Measurements from ENCODE around the gene CAMK1.
A peak's percentile ranks its signal among the peaks of the same experiment; 100 is the strongest.

CAMK1 gene

DNA sequence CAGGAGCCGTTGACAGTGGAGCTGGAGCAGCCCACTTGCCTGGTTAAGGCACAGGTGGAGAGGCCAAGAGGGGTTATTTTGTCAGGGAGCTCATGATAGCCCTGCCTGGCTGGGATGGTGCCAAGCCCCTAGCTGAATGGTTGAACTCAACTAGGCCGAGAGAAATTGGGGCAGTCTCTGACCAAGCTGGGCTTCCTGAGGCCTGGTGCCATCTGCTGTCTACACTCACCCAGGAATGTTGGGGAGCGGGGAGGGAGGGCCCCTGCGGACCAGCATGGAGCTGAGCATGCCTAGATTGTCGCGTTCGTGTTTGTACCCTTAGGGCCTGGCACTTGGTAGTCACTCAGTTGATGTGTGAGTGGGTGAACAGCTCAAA lies 37.0 kb downstream of the CAMK1 start:
- no peak for ATAC-seq

DNA sequence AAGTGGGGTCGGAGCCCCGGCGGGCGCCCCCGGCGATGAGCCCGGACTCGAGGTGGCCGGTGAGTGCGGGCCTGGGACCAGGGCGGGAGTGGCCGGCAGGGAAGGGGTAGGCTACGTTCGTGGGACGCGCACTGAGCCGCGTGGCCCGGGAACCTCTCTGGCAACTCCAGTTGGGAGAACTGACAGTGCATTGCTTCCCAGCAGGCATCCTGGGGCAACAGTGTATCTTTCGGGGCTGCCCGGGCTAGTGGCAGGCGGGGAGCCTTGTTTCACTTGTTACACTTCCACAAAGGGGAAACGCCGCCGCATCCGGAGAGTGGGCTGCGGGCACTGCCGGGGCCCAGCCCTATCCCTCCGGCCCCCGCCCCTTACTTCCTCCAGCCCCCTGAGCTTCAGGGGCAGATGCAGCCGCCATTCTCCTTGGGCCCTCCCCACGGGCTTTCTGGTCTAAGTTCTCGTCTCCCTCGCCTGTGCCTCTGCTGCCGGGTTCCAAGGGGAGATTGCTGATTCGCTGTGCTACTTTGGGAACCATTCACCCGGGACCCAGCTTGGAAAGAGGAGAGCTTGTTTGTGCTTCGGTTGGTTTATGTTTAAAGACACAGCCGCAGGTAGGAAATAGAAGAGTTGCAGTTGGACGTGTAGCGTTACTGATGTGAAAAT lies 37.5 kb downstream of the CAMK1 start:
- ATAC-seq, result no peak

DNA sequence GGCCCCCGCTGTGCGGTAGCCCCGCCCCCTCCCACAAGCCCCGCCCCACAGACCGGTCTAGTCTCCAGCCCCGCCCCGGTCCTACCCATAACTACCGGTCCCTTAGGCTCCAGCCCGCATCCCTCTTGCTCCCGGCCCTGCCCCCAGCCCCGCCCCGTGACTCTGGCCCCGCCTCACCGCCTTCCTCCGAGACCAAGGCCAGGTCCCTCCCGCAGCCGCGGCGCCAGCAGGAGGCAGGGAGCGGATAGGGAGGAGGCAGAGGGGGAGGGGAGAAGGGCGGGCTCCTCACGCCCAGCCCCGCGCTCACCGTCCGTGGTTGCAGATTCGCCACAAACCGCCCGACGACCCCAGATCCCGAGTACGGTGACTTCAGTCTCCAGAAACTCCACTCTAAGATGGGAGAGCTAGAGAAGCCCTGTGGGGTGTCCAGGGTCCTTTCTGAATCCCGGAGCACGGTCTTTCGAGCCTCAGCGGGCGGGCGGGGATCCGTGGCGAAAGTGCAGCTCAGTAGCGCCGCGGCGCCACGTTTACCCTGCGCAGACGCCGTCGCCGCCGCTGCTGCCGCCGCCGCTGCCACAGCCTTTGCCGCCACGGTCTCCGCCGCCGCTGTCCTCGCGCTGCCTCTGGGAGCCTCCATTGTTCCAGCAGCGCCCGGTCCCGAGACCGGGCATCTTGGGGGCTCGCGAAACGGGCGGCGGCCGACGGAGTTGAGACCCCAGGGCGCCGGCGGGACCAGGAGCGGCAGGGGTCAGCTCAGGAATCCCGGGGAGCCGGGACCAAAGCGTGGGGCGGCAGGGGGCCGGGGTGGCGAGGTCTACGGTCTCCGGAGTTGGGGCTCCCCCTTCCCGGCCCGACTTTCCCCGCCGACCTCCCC lies 38.3 kb downstream of the CAMK1 start, which contains the start of gene BRPF1:
BRPF1 (plus strand) TSS at position 530 of the 874 bp plus-strand sequence. CDS start 2,406 bp downstream, outside the sequence.
- ATAC-seq, result peak; percentile 95 to 96

DNA sequence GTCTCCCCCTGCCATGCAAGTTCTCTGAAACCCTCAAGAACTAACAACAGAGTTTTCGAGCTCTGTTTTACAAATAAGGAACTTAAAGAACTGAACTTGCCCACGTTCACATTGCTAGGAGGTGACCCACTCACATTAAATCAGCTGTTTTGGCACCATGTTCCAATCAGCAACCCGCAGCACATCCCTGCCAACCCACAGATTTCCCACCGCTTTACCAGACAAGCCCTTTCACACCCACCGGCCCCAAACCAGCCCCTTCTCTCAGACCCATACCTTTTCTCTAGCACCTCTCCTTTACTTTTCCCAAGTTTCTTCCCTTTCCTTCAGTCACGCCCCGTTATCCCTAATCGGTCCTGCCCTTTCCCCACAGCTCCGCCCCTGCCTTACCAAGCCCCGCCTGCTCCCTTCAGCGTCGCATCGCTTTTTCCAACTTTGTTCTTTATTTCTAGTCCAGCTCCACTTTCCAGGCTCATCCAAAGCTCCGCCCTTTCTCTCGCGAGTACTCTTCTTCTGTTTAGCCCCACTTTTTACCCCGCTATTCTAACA lies 39.0 kb downstream of the CAMK1 start:
- peak; percentile 34 to 40 for ATAC-seq

DNA sequence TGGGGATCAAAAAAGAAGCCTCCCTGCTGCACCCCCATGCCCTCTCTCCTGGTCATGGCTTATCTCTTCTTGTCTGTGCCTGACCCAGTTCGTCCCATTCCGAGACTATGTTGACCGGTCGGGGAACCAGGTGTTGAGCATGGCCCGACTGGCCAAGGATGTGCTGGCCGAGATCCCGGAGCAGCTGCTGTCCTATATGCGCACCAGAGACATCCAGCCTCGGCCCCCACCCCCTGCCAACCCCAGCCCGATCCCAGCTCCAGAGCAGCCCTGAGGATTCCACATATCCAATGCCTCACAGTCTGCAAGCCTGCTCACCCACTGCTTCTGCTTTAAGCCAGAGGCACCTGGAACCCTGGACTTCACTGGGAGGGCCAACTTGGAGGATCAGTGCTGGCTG lies 40.3 kb downstream of the CAMK1 start:
- ATAC-seq, result no peak

DNA sequence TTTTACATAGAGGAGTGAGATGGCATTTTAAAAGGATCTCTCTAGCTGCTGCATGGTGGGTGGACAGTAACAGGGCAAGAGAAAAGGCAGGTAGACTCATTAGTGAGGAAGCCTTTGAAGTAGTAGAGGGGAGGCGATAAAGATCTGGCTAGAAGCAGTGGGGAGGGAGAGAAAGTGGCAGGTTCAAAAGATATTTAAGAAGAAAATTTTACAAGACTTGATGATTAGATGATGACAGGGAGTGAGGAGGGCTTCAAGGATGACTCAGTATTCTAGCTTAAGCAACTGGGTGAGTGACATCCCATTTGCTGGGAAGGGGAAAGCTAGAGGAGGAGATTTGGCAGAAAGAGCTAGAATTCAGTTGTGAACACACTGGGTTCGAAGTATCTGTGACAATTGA lies 42.0 kb downstream of the CAMK1 start:
- ATAC-seq, result peak in 1 of 2 donors; percentile 1

DNA sequence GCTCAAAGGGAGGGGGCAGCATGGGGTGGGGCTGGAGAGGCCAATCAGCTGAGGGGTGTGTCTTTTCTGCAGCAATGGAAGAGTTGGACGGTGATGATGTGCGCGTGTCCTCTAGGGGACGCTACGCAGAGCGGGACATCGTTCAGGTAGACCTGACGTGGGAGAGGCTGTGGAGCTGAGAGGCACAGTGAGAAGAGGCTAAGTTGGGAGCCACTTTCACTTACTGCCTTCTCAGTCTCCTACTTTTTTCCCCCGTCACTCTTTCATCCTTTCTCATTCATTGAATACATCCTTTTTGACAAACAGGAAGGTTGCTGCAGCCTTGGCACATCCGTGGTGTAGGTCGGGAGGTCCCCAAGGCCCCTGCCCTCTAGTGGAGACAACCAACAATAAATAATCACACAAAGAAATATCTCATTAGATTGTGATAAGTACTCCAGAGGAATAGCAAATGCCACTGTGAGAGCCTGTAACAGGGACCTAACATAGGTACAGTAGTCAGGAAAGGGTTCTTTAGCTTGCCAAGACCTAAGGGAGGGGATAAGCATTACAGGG lies 42.6 kb downstream of the CAMK1 start:
- peak; percentile 7 to 12 for ATAC-seq

DNA sequence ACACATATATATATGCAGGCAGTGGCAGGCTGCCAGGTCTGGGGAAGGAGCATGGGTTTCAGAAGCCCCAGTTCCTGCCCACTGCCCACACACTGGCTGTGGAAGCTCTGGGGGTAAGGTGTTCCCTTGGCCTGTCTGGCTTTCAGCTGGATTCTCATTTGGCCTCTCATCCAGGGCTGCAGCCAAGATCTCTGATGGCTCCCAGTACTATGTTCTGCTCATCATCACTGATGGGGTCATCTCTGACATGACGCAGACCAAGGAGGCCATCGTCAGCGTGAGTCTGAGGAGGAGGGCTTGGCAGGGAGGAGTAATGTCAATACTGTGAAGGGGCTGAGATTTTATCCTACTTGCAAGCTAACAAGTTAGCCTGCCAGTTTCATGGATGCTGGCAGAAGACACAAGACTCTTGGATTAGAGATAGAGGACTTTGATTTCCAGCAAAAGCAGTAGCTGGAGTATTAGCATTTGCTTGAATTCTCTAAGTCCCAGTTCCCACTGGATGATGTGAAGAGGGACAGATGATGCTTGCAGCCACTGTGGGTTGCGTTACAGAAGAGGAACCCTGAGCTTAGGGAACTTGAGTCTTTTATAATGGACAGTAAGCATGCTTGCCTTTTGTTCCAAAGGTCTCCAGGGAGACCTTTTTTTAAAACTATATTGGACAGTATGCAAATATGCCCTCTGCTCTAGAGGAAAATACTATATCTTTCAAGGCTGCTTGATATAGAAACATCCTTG lies 43.8 kb downstream of the CAMK1 start:
- no peak for ATAC-seq

DNA sequence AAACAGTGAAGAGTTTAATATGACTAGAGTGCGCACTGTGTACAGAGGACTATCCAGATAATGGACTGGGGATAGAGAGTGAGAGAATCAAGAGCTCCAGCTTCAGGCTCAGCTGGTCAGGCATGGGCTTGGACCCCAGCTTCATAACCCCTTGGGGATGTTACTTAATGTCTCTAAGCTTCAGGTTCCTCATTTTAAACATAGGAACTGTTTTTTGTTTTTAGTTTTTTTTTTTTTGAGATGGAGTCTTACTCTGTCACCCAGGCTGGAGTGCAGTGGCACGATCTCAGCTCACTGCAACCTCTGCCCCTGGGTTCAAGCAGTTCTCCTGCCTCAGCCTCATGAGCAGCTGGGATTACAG lies 48.1 kb downstream of the CAMK1 start:
- no peak for ATAC-seq

DNA sequence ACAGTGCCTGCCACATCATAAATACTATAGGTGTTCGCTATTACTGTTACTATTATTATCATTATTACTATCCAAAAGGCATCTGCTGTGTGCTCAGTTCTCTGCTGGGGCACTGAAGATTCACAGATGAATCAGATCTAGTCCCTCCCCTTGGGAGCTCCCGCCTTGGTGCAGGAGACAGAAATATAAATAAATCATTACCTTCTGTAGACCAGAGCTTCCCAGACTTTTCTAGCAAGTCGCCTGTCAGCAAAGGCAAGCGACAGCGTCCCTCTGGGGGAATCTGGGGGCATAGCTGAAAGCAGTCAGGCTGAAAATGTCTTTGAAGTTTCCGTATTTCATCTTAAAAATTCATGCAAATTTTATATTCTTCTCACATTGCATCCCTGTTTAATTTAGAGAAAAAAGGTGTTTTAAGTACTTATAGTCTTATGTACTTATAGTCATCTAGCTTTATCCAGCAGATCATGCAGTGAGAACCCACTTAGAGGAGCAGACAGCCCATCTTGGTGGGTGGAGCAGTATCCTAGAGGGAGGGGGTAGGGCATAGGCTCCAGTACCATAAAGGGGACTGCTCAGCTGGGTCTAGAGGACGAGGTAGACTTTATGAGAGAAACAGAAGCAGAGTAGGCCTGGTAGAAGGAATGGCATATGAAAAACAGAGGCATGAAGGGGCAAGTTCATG lies 48.6 kb downstream of the CAMK1 start:
- no peak for ATAC-seq

DNA sequence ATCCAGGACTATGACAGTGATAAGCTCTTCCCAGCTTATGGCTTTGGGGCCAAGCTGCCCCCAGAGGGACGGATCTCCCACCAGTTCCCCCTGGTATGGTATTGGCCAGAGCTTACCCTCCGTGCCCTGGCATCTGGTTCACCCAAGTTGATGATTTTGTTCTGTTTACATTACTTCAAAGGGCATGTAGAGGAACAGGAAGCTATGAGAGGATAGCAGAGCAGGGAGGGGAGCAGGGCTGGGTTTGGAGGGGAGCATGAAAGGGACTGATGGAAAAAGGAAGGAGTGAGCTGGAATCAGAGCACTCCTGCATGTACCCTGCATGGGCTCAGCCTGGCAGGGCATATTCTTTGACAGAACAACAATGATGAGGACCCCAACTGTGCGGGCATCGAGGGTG lies 51.6 kb downstream of the CAMK1 start:
- no peak for ATAC-seq

DNA sequence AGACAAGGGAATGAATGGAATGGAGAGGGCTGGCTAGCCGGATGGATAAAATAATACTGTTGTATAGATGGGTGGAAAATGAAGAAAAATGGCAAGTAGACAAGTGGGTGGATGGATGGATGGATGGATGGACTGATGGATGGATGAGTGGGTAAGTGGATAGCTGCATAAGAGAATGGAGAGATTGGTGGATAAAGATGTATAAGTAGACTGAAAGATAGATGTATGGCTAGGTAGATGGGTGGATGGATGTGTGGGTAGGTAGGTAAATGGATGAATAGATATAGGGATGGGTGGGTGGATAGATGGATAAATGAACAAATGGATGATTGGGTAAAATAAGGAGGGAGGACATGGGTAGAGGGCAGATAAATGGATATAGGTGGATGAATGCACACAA lies 52.2 kb downstream of the CAMK1 start:
- no peak for ATAC-seq

DNA sequence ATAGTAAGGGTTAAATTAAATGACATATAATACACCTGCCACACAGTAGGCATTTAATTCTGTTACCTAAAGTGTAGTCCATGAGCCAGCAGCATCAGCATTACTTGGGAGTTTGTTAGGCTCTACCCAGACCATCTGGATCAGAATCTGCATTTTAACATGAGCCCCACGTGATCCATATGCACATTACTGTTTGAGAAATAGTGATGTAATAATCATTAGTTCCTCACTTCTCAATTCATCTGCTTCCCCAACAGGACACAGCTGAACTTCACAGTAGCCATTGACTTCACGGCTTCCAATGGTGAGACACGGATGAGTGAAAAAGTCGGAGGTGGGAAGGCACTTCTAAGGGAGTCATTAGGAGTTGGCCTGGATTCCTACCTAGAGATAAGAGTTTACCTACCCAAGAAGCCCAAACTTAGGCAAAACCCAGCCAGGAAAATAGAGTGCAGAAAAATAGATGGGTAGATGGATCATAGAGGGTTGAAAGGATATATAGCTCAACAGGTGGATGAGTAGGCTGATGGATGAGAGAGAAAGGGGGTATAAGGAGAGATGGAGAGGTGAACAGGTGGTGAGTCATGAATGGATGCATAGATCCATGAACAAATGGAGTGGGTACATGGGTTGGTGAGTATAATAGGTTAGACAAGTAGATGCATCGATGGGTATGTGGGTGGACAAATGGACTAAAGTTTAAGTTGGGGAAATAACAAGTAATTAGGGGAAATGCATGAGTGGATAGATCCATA lies 52.8 kb downstream of the CAMK1 start:
- ATAC-seq, result no peak

DNA sequence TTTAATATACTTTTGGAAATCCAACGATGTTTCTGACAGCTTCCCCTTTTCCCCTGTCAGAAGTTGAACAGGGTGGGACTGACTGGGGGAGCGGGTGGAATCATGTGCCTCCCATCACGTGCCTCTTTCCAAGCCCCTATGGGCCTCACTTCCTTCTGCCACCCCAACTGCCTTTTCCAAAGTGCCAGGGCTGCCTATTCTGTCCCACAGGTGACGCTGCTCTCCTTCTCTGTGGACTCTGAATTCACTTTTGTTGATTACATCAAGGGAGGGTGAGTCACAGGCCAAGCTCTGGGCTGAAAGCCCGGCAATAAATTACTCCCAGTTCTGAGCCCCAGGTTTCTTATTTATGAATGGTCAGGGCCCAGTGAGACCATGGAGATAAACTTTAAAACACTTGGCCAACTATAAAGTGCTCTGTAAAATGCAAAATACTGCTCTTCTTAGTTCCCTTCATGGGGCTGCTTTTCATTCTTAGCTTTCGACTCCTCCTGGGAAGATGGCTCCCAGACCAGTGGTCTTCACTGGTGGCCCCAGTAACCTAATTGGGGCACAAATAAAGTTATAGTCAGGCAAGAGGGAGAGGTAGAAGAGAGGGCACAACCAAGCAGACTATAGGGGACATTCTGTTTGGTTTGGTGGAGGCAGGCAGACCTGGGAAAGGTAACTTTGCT lies 53.8 kb downstream of the CAMK1 start:
- ATAC-seq, result peak; percentile 55 to 79

DNA sequence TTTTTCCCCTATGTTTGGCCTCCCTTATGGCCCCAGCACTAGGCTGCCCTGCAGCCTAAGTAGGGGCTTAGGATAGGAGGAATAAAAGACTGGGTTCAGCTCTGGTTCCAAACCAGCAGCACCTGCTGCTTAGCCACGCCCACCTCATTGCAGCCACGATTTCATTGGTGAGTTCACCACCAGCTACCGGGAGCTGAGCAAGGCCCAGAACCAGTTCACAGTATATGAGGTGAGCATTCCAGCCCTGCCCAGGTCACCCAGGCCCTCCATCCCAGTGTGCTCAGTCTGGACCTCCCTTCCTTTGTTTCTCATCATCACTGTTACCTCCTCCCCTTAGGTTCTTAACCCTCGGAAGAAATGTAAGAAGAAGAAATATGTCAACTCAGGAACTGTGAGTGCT lies 54.6 kb downstream of the CAMK1 start:
- no peak for ATAC-seq

DNA sequence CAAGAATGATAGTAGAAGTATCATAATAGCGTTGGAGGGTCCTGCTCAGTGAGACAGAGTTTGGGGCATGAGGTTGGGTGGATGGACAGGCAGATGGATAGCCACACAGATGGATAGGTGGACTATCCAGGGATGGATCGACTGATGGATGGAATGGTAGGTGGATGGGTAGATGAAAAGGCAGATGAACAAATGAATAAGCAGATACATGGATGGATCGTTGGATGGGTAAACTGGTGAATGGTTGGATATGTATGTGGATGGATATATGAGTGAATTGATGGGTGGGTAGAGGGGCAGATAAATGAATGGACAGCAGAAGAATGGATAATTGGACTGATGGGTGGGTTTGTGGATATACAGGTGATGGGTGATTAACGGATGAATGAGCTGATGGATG lies 56.6 kb downstream of the CAMK1 start:
- ATAC-seq, result no peak

DNA sequence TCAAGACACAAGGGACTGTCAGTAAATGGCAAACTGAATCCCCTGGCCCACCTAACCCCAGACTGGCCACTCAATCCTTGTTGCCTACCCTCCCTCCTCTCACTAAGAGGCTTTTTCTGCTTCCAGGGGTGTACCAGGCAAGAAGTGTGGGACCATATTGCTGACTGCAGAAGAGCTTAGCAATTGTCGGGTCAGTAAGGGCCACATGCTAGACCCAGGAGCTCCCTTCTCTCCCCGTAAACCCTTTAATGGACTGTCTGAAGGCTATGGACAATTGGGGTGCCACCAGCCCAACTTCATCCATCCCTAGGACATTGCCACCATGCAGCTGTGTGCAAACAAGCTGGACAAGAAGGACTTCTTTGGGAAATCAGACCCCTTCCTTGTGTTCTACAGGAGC lies 57.3 kb downstream of the CAMK1 start:
- no peak for ATAC-seq

DNA sequence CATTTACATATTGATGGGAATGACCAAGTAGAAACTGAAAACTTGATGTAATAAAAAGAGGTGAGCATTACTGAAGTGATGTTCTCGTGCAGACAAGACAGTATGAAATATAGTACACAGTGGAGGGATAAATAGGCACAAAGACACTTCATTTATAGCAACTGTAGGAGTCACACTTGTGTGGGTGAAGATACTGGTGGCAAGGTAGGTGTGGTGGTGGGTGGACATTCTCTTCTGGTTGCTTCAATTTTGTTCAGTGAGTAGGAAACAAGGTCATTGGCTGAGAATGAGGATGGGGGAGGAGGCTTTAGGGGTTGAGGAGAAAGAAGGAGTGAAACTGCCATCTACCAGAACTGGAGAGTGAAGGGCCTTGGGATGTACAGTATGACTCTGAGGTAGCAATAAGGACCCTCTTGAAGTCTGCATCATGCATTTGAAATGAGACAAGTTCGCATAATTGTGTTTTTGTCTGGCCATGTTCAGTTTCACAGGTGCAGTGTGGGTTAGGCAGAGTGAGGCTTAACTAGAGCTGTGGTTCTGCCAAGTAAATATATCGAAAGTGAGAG lies 59.5 kb downstream of the CAMK1 start:
- no peak for ATAC-seq

All from activated CD4-positive, CD25-positive, alpha-beta regulatory T cell treated with anti-CD3 and anti-CD28 coated beads, Interleukin-2, amount 50 U/mL, for 24 hours (primary cell).